Measurements from ENCODE around the gene ANAPC2.

Gene ANAPC2

DNA sequence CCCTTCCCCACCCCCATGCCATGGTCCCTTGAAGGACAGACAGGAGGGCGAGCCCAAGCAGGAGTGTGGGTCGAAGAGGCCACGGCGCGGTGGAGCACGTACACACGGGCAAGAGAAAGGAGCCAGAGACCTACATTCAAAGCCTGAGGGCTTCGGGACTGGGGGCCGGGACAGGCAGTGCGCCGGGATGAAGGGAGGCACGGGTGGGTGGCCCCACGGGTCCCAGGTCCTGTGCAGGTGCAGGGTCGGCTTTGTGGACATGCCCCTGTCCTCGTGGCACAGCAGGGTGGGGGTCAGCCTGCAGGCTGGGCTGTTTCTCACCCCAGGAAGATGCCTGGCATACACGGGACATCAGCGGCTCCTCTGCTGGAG, 28.3 kb downstream of the ANAPC2 start:
- no peak for DNase-seq

DNA sequence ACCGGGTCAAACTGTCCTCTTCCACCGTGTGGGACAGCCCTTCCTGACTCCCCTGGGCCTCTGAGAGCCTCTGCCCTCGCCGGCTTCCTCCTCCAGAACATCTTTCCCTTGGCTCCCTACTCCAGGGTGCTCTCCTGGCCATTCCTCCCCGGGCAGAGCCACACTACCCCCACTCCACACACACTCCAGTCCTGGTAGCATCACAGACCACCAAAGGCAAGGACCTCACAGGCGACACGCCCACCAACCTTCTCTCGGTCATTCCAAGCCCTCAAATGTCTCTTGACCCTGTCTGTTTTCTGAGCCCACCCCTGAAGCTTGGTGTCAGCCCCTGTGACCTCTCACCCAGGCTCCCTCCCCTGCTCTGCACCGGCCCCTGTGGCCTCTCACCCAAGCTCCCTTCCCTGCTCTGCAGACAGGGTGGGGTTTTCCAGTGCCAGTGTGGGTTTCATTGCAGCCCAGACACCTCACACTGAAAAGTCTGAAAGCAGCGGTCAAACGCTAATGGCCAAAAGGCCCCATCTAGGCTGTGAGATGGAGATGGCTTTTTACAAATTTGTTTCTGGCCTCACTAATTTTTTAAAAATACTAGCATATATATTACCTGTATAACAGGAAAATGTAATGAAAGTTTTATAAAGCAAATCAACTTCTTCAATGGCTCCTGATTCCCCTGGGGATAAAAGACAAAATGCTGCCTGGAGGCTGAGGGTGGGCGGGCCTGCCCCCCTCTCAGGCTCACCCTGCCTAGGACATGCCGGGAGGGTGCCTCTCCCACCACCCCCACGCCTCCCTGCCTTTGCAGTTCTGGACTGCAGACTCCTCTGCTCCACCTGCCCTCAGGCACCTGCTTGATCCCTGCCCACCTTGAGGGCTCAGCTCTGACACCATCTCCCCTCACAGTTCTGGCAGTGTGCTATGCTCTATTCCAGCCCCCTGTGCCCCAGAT, 29.0 kb downstream of the ANAPC2 start:
- no peak for DNase-seq

GRCh38 chr9:137158625-137159024, 29.7 kb downstream of the ANAPC2 start:
- no peak for DNase-seq

GRCh38 chr9:137157618-137158415, 30.5 kb downstream of the ANAPC2 start:
- no peak for DNase-seq

DNA sequence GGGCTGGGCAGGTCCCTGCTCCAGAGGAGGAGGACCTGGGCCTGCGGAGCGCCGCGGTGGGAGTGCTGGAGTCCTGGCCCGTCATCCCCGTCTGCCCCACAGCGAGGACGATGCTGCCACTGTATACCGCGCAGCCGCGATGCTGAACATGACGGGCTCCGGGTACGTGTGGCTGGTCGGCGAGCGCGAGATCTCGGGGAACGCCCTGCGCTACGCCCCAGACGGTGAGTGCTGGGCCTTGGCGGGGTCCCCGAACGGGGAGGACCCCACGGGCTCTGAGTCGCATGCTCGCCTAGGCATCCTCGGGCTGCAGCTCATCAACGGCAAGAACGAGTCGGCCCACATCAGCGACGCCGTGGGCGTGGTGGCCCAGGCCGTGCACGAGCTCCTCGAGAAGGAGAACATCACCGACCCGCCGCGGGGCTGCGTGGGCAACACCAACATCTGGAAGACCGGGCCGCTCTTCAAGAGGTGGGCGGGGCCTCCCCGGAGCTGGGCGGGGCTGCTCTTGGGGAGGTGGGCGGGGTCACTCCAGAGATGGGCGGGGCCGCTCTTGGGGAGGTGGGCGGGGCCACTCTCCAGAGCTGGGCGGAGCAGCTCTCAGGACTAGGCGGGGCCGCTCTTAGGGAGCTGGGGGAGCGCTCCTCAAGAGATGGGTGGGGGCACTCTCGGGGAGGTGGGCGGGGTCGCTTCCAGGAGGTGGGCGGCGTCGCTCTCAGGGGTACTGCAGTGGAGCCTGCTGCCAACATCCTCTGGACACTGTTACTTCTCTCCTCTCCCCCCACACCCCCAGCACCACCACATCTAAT, 31.6 kb downstream of the ANAPC2 start:
- no peak for DNase-seq

DNA sequence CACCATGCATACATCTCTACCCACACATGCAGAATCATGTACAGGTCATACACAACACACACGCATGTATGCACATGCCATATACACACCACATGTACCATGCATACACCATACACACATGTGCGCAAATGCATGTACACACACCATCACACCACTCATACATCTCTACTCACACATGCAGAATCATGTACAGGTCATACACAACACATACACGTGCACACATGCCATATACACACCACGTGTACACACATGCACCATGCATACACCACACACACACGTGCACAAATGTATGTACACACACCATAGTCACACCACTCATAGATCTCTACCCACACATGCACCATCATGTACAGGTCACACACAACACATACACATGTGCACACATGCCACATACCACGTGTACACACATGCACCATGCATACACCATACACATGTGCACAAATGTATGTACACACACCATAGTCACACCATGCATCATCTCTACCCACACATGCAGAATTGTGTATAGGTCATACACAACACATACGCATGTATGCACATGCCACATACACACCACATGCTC, 35.4 kb downstream of the ANAPC2 start:
- no peak for DNase-seq

DNA sequence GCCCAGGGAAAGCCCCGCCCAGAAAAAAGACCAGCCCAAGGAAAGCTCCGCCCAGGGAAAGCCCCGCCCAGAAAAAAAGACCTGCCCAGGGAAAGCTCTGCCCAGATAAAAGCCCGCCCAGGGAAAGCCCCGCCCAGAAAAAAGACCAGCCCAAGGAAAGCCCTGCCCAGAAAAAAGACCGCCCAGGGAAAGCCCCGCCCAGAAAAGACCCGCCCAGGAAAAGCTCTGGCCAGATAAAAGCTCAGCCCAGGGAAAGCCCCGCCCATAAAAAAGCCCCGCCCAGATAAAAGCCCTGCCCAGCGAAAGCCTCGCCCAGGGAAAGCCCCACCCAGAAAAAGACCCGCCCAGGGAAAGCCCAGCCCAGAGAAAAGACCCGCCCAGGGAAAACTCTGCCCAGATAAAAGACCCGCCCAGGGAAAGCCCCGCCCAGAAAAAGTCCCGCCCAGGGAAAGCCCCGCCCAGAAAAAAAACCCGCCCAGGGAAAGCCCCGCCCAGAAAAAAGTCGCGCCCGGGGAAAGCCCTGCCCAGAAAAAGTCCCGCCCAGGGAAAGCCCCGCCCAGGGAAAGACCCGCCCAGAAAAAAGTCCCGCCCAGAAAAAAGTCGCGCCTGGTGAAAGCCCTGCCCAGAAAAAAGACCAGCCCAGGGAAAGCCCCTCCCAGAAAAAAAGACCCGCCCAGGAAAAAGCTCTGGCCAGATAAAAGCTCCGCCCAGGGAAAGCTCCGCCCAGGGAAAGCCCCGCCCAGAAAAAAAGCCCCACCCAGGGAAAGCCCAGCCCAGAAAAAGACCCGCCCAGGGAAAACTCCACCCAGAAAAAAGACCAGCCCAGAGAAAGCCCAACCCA, 37.5 kb downstream of the ANAPC2 start:
- DNase-seq = no peak

GRCh38 chr9:137149942-137150616, 38.3 kb downstream of the ANAPC2 start:
- no peak for DNase-seq

GRCh38 chr9:137149363-137149762, 39.0 kb downstream of the ANAPC2 start:
- DNase-seq = no peak

DNA sequence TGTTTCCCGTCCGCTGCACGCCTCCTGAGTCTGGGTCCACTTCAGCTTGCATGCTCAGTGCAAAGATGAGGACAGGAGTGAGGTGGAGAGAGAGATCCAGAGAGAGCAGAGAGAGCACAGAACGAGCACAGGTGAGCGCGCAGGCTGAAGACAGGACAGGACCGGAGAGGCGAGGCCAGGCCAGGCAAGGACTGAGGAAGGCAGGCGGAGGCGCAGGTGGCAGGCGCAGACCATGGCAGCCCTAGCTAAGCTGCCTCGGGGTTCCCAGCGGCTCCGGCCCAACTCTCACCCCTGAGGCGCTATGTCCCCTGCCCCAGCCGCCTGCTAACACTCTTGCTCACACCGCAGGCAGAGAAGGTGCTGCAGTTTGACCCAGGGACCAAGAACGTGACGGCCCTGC, 39.7 kb downstream of the ANAPC2 start:
- no peak for DNase-seq

DNA sequence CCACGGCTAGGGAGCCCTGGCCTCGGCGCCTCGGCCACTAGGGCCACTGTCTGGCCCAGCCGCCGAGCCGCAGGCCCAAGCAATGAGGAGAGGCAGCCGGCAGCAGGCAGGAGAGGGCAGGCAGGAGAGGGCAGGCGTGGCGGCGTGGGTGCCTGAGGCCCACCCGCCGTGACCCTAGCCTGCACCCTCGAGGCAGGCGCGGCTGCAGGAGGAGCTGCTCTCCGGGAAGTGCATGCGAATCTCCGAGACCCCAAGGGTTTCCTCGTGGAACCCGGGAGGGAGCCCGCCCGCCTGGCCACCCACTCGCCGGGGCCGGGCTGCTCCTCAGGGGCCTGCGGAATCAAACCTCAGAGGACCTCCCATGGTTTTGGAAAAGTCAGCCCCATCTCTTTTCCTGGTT, 40.1 kb downstream of the ANAPC2 start:
- no peak for DNase-seq

DNA sequence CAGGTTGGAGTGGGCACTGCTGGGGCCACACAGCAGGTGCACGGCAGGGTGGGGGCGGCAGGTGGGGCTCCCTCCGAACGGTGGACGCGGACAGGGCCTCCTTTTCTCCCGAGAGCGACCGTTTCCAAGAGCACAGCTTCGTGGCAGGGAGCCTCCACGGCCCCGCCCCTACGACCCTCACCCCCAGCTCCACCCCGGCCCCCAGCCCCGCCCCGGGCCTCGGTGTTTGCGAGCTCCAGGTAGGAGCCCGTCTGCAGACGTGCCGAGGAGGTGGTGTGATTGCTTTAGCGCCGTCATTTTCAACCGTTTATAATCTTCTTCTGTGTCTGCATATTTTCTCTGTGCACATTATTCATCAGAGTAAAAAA, 40.6 kb downstream of the ANAPC2 start:
- DNase-seq = no peak

DNA sequence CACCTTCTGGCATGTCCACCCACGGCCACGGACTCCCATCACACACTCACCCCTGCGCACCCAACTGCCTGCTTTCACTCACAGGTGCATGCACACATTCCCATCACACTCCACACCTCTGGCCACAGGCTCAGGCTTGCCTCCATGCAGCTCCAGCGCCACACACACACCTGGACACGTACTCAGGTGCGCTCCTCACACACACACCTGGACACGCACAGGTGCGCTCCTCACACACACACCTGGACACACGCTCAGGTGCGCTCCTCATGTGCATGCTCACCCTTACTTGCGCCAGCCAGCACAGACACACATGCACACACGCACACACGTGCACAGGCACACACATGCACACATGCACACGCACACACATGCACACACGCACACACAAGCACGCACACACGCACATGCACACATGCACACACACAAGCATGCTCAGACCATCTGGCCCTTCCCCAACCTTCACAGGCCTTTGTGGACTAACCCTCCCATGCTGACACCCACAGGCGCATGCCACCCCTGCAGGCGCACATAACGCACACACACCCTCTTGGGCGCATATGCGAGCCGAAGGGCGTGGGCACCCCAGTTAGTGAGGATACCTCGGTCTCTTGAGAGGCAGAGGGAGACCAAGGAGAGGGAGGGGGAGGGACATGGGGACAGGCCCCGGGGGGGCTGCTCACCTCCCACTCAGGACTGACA, 41.1 kb downstream of the ANAPC2 start:
- no peak for DNase-seq

- no peak for DNase-seq
Observed at GRCh38 chr9:137146527-137146918, 41.8 kb downstream of the ANAPC2 start.

DNA sequence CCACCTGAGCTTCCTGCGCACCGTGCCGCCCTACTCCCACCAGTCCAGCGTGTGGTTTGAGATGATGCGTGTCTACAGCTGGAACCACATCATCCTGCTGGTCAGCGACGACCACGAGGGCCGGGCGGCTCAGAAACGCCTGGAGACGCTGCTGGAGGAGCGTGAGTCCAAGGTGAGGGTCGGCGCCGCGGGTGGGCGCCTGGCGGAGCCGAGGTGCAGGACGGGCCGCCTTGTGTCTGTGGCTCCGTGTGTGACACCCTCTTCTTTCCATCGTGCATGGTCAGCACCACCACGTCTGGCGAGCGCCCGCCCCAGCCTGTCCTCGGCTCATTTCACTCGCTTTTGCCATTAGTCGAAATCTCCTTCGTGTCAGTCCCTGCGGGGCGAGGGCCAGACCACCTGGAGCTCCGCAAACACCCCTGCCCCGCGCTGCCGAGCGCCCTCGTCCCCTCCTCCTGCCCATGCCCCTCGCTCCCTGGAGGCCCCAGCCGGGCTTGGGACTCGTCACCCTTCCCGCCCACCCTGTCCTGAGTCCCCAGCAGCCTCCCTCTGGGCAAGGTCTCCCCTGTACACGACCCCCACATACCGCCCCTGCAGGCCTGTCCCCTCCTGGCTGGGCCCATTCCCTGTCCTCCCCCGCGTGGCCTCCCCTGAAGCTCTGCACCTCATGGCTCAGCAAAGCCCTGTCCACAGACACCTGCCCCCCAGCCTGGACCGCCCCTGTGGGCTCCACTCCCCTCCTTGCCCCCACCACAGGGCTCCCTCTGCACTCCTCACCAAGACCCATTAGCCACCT, 42.4 kb downstream of the ANAPC2 start:
- DNase-seq = no peak

GRCh38 chr9:137143459-137143858, 44.9 kb downstream of the ANAPC2 start:
- no peak for DNase-seq

- no peak for DNase-seq
Observed at GRCh38 chr9:137141976-137142936, 46.1 kb downstream of the ANAPC2 start.

DNA sequence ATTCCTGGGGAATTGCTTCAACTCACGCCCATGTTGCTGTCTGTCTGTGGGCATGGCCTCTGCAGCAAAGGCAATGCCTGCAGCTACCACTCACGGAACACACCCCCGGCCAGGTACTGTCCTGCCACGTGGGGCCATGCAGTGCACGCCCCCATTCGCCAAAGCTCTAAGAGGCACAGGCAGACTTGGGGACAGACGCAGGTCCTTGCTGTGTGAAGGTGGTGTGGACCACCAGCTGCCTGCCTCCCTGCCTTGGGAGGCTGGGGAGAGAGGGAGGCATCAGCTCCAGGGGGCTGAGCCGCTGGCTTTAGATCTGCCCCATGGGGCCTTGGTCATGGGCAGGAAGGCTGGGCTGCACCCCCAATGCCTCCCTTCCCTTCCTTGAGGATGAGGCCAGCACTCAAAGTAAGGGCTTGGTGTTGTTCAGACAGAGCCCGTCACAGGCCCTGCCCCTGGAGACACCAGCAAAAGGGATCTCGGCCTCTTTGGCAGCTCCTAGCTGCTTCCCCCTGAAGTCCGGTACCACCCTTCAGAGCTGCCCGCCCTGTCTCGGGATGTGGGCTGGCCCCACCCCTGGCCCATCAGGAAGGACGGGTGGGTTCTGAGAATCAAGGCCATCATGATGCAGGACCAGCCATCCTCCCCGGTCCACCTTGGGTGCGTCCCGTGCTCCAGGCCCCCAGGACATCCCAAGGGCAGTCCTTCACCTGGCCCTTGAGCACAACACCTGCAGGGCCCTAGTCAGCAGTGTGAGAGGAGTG, 47.1 kb downstream of the ANAPC2 start:
- DNase-seq = no peak

Measured in NCI-H1694 (cell line).